GDM1 (cell line): ENCODE results near the gene CSKMT.
"Not testable (repeated sequence)": the region's sequence is repeated elsewhere in the genome, so short reads cannot be mapped to it uniquely, and the experiment has no call there.

Experiments
- DNase-seq: peaks from one replicate; lab custom pipeline; 2025; lab: John Stamatoyannopoulos, UW

CSKMT gene

DNA sequence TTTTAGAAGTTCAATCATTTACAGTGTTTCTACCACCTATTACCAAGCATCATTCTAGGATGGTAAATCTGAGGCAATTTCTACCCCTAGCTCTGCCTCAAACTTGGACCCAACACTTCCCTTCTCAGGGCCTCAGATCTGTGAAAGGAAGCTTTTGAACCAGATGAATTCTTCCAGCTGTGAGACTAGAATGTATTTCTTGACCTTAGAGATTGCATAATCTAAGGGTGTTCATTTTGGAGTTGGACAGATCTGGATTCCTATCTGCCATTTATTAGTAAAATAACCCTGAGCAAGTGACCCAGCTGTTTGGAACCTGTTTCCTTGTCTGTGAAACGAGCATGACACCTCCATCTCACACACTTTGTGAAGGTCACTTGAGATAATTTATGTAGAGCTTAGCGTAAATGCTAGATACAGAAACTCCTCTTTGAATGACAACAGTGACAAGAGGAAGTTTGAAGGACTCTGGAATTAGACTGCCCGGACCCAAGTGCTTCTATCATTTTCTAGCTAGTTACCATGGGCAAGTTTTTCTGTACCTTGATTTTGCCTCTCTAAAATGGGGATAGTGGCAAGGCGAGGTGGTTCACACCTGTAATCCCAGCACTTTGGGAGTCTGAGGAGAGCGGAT lies 8.2 kb upstream of the CSKMT start:
- no peak for DNase-seq

DNA sequence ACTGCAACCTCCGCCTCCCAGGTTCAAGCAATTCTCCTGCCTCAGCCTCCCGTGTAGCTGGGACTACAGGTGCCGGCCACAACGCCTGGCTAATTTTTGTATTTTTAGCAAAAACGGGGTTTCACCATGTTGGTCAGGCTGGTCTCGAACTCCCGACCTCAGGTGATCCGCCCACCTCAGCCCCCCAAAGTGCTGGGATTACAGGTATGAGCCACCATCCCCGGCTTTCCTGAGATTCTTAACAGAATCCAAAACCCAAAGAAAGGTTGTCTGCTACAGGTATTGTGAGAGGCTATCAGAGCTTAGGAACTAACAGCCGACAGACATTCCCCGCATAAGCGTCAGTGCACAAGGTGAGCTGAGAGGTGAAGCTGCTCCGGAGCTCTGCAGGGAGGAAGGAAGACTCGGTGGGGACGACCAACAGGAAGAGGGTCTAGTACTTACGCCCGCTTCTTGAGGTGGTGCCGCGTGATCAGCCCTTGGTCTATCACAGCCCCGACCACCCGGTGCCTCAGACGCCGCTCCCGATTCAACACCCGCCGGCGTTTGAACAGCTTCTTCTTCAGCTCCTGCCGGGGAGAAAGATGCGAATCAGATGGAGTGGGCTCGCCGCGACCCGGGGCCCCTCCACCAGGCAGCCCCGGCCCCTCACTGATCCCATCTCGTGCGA lies 572 bp upstream of the CSKMT start:
- no peak for DNase-seq

DNA sequence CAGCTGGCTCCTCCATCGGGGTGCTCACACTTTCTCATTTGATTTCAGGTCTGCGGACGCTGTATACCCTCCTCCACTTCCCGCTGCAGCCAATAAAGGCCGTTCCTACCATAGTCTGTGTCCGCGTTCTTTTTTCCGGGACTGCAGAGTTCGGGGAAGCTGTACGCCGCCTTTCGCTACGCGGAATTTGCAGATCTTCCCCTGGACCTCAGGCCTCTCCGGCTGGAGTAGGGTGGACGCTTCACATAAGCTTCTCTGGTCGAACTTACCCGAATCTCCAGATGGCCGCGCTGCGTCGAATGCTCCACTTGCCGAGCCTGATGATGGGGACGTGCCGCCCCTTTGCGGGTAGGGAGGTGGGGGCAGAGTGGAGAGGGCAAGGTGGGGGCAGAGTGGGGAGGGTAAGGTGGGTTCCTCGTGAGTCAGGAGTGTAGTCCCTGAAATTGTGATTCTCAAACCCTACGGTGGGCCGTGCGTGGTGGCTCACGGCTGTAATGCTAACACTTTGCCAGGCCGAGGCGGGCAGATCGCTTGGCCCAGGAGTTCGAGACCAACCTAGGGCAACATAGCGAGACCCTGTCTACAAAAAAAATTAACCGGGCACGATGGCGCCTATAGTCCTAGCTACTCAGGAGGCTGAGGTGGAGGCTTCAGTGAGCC lies 617 bp downstream of the CSKMT start:
- no peak for DNase-seq

DNA sequence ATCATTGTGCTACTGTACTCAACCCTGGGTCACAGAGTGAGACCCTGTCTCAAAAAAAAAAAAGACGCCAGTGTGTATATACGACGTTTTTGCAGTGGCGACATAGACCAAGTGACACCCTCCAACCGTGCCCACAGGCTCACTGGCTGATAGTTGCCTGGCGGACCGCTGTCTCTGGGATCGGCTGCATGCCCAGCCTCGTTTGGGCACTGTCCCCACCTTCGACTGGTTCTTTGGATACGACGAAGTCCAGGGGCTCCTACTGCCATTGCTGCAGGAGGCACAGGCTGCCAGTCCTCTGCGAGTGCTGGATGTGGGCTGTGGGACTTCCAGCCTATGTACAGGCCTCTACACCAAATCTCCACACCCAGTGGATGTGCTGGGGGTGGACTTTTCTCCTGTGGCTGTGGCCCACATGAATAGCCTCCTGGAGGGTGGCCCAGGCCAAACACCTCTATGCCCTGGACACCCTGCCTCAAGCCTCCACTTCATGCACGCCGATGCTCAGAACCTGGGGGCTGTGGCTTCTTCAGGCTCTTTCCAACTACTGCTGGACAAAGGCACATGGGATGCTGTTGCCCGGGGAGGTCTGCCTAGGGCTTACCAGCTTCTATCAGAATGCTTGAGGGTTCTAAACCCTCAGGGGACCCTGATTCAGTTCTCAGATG lies 1.3 kb downstream of the CSKMT start:
- DNase-seq: no peak

DNA sequence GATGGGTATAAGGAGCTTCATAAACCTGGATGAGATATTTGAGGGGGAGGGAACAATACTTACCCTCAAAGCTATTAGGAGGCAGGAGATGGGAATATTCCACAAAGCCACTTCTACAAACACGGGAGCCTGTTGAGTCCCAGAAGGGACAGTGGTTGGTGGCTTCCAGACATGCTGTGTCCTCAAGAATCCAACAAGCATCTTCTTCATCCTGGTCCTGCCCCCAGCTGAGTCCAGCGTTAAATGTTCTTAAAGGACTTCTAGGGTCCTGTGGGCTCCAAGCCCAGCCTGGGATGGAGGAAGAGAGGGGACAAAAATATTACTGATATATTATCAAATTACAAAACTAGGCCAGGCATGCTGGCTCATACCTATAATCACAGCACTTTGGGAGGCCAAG lies 2.3 kb downstream of the CSKMT start:
- no peak for DNase-seq

DNA sequence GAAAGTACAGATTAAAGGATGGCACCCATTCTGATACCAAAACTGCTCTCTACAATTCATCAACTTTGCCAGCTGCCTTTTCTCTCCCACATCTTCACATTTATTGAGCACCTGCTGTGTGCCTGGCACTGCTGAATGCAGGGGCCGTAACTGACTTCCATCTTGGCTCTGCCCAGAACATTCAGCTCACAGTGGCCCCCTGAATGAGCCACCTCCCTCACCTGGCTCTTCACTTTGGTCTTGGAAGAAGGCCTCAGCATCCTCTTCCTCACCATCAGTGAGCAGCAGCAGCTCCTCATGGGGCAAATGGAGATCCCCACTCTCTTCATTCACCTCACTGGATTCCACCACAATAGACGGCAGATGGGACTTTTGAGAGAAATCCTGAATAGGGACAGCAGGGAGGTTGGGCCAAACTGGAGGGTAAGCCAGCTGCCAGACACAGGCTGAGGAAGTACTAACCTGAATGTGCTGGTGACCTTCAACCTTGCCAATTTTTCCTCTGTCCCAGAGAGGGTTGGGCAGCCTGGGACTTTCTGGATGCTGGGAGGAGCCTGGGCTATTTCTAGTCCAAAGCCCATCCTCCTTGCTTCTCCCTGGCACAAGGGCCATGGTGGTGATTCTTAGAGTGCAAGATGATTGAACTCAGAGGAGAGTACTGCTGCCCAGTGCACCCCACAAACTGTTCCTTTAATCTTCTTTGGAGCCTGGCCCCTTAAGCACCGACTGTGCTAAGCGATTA lies 4.5 kb downstream of the CSKMT start:
- no peak for DNase-seq

DNA sequence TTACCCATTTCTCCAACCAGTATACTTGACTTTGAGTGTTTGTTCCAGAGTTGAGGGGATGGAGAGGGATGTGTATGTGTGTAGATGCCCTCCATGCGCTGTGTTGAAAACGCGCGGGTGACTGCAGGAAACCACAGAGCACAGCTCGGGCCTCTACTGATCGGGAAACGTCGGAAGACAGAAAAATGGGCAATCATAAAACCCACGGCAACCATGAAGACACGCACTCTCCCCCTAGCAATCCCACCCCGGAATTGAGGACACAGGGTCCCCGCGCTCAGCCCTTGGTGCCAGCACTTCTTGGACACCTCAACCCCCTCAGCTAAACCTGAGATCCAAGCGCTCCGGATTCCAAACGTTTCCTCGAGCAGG lies 6.1 kb downstream of the CSKMT start:
- DNase-seq: no peak

DNA sequence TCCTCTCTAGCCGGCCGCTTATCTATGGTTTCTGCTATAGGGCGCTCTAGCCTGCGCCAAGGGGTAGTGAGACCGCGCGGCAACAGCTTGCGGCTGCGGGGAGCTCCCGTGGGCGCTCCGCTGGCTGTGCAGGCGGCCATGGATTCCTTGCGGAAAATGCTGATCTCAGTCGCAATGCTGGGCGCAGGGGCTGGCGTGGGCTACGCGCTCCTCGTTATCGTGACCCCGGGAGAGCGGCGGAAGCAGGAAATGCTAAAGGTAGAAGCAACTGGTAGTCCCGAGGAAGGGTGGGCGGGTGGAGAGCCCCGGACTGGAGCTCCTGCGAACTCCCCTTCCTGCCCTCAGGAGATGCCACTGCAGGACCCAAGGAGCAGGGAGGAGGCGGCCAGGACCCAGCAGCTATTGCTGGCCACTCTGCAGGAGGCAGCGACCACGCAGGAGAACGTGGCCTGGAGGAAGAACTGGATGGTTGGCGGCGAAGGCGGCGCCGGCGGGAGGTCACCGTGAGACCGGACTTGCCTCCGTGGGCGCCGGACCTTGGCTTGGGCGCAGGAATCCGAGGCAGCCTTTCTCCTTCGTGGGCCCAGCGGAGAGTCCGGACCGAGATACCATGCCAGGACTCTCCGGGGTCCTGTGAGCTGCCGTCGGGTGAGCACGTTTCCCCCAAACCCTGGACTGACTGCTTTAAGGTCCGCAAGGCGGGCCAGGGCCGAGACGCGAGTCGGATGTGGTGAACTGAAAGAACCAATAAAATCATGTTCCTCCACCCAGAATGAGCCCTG lies 6.7 kb downstream of the CSKMT start, which contains the start of the genes LBHD1 and UQCC3:
Gene LBHD1, minus strand, starts transcription at position 660 of the 782 bp plus-strand sequence. CDS start 2,236 bp downstream, outside the sequence.
Gene UQCC3, plus strand, starts transcription at position 66 of the 782 bp plus-strand sequence. Its CDS starts 73 bp downstream, at position 139.
- DNase-seq: peak; percentile 86

DNA sequence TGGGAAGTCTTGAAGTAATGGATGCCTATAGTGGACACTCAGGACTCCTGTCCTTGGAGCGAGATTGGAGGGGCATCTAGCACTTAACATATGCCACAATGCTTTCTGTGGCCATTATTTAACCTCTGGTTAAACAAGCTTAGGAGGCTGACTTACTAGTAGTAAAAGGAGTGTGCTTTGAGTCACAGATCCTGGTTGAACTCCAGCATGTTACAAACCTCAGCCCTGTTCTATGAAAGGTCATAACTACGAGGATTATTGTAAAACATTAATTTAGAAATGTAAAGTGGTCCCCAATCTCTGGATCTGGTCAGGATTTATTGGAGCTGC lies 8.0 kb downstream of the CSKMT start:
- DNase-seq: no peak

DNA sequence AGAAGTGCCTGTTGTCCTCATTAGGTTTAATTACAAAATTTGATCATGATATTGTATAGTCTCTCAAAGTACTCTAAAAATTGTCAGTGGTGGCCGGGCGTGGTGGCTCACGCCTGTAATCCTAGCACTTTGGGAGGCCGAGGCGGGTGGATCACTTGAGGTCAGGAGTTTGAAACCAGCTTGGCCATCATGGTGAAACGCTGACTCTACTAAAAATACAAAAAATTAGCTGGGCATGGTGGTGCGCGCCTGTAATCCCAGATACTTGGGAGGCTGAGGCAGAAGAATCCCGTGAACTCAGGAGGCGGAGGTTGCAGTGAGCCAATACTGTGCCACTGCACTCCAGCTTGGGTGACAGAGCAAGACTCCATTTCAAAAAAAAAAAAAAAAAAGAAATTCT lies 10.3 kb downstream of the CSKMT start:
- not testable (repeated sequence) for DNase-seq

DNA sequence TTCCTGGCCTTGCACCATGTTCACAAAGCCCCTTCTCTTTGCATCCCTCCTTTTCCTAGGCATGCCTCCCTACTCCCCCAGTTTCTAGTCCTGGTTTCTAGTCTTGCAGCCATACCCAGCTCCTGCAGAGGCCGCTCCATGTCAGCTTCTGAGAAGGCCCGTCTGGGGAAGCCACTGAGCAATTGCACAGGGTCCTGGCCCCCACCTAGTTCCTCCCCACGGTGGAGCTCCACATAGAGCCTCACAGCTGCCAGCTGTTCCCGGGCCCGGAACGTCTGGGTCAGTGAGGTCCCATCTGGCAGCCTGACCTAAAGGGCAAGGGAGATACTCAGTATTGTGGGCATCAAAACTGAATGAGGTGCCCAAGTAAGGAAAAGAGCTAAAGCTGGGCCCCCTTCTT lies 11.6 kb downstream of the CSKMT start:
- no peak for DNase-seq

DNA sequence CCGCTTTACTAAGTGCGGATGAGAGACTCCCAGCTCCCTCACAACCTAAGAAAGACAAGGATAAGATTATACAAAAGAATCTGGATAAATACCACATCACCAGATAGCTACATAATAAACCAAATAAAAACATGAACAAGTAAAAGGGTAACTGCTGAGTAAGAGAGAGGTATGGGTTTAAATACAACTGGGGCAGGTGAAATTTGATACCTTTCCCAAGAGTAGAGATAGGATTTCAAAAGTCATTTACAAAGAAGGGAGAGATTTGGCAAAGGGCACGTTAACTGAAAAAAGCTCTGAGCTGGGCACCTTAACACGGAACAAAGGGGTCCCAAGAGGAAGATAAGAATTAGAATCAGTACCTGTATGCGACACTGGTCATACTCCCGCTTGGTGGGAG lies 12.0 kb downstream of the CSKMT start:
- DNase-seq: no peak

DNA sequence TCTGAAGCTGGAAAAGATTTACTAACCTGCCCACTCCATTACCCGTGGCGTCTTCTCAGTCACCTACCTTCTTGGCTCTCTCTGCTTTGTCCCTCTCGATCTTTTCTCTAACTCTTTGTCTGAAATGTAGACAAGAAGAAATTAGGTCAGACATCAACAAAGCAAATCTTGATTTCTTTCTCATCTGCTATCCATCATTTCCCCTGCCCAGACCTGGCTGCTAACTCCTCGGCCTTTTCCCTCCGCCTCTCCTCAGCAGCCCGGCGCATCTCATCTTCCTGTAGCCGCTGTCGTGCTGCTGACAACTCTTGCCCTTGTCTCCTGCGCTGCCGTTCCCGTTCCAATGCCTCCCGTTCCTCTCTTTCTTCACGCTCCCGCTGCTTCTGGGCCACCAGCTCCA lies 12.6 kb downstream of the CSKMT start:
- DNase-seq: no peak

DNA sequence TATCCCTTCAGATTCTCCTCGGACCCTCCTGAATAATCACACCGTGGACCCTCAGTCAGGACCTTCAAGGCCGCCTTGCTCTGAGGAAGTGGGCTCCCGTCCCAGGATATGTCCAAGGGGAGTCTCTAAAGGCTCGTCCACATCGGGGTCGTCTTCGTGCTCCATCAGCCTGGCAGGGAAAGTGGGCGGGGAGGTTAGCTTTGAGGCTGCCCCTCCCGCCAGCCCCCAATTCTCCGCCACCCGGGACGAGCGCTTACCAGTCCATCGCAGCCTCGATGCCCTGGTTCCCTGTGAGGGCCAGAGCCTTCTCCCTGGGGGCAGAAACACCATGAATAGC lies 13.3 kb downstream of the CSKMT start:
- DNase-seq: no peak

DNA sequence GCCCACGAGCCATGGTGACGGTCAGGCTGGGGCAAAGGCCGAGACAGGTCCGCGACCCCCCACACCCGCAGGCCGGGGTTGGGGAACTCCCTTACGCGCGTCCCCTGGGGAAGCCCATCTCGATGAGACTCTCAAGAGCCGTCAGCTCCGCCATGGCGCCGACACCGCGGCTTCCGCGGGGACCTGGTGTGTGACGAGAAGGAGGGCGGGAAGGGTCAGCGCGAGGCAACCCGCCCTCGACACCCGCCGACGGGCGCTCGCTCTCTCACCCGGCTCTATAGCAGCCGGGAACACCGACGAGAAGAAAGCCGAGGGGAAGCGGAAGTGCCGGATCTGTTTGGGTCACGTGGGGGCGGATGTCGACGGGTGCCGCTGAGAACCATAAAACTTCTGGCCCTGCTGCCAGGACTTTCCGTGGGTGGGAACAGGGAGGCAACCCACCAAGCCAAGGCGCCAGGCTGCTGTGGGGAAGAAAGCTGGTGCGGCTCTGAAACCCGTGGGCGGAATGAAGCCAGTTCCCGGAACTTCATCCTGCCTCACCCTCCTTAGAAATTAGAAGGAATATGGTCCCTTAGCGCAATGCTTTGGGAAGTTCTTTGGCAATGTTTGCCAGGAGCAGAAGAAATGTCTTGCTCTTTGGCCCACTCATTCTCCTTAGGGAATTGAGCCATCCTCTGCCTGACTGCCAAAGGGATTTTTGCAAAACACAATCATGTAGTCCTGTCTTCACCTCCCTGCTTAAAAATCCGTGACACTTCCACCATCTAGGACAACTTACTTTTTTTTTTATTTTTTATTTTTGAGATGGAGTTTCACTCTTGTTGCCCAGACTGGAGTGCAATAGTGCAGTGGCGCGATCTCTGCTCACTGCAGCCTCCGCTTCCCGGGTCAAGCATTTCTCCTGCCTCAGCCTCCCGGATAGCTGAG lies 13.9 kb downstream of the CSKMT start, which contains the start of gene UBXN1:
Gene UBXN1, minus strand, starts transcription at position 304 of the 927 bp plus-strand sequence. Its CDS starts 150 bp downstream, at position 154.
- DNase-seq: peak; percentile 79

DNA sequence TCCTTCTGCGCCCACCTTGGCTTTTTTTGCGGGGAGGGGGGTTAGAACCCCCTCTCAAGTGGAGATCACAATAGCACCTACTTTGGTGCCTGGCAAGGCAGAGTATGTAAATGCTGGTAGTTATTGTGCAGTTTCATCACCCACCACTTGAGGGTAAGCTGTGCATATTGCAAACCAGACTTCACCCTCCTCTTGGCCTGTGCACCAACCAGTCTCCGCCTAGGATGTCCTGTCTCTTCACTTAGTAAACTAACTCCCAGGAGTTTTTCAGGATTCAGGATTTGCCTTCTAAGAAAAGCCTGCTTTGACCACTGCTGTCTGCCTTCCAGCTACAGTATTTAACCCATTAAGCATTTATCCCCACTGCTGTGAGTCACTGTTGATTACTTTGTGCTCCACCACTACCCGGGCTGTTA lies 15.7 kb downstream of the CSKMT start:
- DNase-seq: peak; percentile 42

DNA sequence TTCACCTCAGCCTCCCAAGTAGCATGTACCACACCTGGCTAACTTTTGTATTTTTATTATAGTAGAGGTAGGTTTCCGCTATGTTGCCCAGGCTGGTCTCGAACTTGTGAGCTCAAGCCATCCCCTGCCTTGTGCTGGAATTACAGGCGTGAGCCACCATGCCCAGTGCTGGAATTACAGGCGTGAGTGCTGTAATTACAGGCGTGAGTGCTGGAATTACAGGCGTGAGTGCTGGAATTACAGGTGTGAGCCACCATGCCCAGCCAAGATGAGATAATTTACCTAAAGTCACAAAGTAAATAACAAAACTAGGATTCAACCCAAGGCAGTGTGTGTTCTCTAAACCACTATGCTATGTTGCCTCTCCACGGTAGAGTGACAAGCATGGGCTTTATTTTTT lies 17.4 kb downstream of the CSKMT start:
- DNase-seq: no peak

DNA sequence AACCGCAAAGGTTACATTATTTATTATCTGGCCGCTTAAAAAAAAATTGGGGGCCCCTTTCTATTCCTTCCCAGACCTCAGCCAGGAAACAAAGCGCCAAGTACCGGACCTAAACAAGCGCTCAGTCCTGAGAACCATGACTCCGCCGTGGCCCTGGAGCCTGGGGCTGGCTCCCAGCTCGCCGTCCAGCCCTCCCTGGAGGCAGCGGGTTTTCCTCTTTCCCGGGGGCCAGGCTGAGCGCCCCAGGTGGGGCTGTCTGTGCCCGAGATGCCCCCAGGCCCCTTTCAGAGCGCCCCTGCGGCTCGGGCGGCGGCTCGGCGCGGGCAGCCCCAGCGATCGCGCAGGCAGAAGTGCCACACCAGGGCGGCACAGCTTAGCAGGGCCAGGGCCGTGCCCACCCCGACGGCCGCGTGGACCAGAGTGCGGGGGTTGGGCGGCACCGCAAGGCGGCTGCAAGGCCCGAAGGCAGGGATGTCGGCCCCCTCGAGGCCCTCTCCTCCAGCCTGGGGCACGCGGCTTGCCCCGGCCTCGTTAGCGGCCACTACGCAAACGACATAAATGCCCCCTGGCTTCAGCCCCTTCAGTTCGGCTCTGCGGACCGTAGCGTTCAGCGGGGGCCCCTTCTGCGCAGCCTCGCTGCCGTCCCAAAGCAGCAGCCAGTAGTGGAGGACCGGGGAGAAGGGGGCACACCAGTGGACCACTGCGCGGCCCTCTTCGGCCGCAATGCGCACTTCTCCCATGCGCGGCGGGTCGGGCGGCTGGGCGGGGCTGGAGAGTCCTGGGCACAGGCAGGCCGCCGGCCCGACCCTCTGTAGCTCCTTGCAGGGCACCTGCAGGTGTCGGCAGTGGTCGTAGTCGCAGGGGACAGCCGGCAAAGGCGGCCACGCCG lies 22.6 kb downstream of the CSKMT start:
- DNase-seq: no peak

DNA sequence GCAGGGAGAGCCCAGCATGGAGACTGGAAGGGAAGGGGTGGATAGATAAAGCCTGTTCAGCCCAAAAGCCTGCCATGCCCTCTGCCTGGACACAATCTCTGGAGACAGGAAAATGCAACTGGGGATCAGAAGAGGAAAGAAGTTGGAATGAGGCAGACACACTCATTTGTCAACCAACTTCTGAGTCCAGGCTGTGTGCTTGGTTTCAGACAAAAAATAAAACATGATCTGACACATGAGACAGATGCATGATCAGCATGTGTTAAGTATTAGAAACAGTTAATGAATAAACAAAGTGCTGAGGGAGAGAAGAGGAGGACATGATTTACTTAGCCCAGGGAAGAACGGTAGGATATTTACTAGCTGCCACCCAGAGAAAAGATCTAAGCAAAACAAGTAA lies 23.4 kb downstream of the CSKMT start:
- no peak for DNase-seq
